Fibroblast of skin of back (primary cell): ENCODE data around the gene NR2F6.

Source experiments
- DNase-seq: peaks from one replicate; pipeline ENCODE4 v3.0.0-alpha.2; 2013

NR2F6 gene

GRCh38 chr19:17237747-17238706 is 7.7 kb downstream of the NR2F6 start:
- no peak for DNase-seq

- no peak for DNase-seq
Observed at GRCh38 chr19:17236811-17237543, 8.7 kb downstream of the NR2F6 start.

GRCh38 chr19:17235971-17236777 is 9.5 kb downstream of the NR2F6 start:
- DNase-seq: peak; percentile 67

GRCh38 chr19:17235300-17235970 is 10.3 kb downstream of the NR2F6 start:
- peak; percentile 65 for DNase-seq

- DNase-seq: peak; percentile 36
Observed at GRCh38 chr19:17234911-17235299, 10.8 kb downstream of the NR2F6 start.

GRCh38 chr19:17232258-17232657 is 13.5 kb downstream of the NR2F6 start:
- no peak for DNase-seq

GRCh38 chr19:17229890-17230289 is 15.8 kb downstream of the NR2F6 start:
- no peak for DNase-seq

- no peak for DNase-seq
Observed at GRCh38 chr19:17227798-17228367, 17.8 kb downstream of the NR2F6 start.

GRCh38 chr19:17226002-17226933 is 19.5 kb downstream of the NR2F6 start, which contains the start of gene OCEL1:
Gene OCEL1 (plus strand): TSS chr19:17226226. CDS start chr19:17226248, 22 bp downstream.
- peak; percentile 98 for DNase-seq

- DNase-seq: no peak
Observed at GRCh38 chr19:17225053-17225452, 20.7 kb downstream of the NR2F6 start.

- DNase-seq: peak; percentile 81
Observed at GRCh38 chr19:17220207-17220758, 25.4 kb downstream of the NR2F6 start.

- DNase-seq: no peak
Observed at GRCh38 chr19:17219286-17219685, 26.4 kb downstream of the NR2F6 start.

GRCh38 chr19:17216058-17216670 is 29.6 kb downstream of the NR2F6 start:
- DNase-seq: no peak

- peak; percentile 92 for DNase-seq
Observed at GRCh38 chr19:17215127-17215971, 30.4 kb downstream of the NR2F6 start, which contains the start of gene USE1. Gene USE1 (plus strand): TSS chr19:17215357. CDS start chr19:17215406, 49 bp downstream.

- no peak for DNase-seq
Observed at GRCh38 chr19:17214508-17215126, 31.1 kb downstream of the NR2F6 start.

- DNase-seq: no peak
Observed at GRCh38 chr19:17213334-17213733, 32.4 kb downstream of the NR2F6 start.

- DNase-seq: no peak
Observed at GRCh38 chr19:17211547-17212446, 33.9 kb downstream of the NR2F6 start.
